Panc1 (cell line): ENCODE results near the gene MOCS1. TPM values are rescaled to one million over a fixed set of nuclear protein-coding genes. Genes with fewer than 3 reads are reported as not detected.

Source experiments
- ATAC-seq: fragments of 200-7000 bp; cut with Tn5 transposase; 2 replicates; pipeline ENCODE4 v1.9.1; 2020; ENCODE audit warnings: mild to moderate bottlenecking, moderate library complexity
- BruUV-seq: library from RNA; stranded (reverse); fragments of 400-500 nt; replicated peaks from 2 replicates; lab custom pipeline; 2021; lab: Mats Ljungman, UMichigan
- CTCF ChIA-PET: fragments of 300-600 bp; sonication (Branson Sonifier 250); formaldehyde crosslinking; loops from one replicate; lab custom pipeline; 2022; ENCODE audit warnings: antibody characterized with exemption; lab: Charles Lee
- POLR2A ChIA-PET: fragments of 300-600 bp; sonication (Branson Sonifier 250); formaldehyde crosslinking; loops from one replicate; lab custom pipeline; 2022; ENCODE audit warnings: antibody characterized with exemption; lab: Charles Lee
- DNase-seq: peaks from one replicate; pipeline ENCODE4 v3.0.0-alpha.2; 2010; ENCODE audit warnings: low read depth, low spot score
- H3K27ac ChIP-seq: 2 replicates; pipeline ENCODE4 v1.5.1; 2011; ENCODE audit warnings: mild to moderate bottlenecking, low read length, inconsistent platforms
- H3K27me3 ChIP-seq: fragments of 200-500 bp; sonication (Bioruptor generic); 2 replicates; pipeline ENCODE4 v1.6.0; 2014; ENCODE audit warnings: low read length, inconsistent platforms; ENCODE audit not compliant: control insufficient read depth, insufficient read depth
- H3K36me3 ChIP-seq: fragments of 200-500 bp; sonication (Bioruptor generic); 2 replicates; pipeline ENCODE4 v1.5.1; 2014; ENCODE audit warnings: inconsistent platforms, mild to moderate bottlenecking, low read length, moderate library complexity; ENCODE audit not compliant: control insufficient read depth, insufficient read depth
- H3K4me1 ChIP-seq: 2 replicates; pipeline ENCODE4 v1.5.1; 2011; ENCODE audit warnings: inconsistent platforms, mild to moderate bottlenecking, low read length, moderate library complexity; ENCODE audit not compliant: control insufficient read depth, insufficient read depth
- H3K4me3 ChIP-seq, 2 experiments: 2 replicates each; pipeline ENCODE4 v1.5.1; 2011 to 2012; ENCODE audit warnings: low read depth in 2 of 2, low read length in 2 of 2, mild to moderate bottlenecking in 2 of 2, inconsistent platforms in 1 of 2, moderate library complexity in 1 of 2
- H3K9me3 ChIP-seq: fragments of 200-500 bp; sonication (Bioruptor generic); 2 replicates; pipeline ENCODE4 v1.5.1; 2014; ENCODE audit warnings: low read depth, mild to moderate bottlenecking, inconsistent platforms, low read length, moderate library complexity; ENCODE audit not compliant: control insufficient read depth, insufficient read depth
- POLR2AphosphoS5 ChIP-seq: IDR thresholded peaks from 2 replicates; pipeline ENCODE4 v1.6.1; 2012; ENCODE audit warnings: mild to moderate bottlenecking, low read depth, low read length, moderate library complexity
- SIN3A ChIP-seq: IDR thresholded peaks from 2 replicates; pipeline ENCODE4 v1.6.1; 2012; ENCODE audit warnings: low read depth, mild to moderate bottlenecking, low read length, moderate library complexity, borderline replicate concordance; ENCODE audit not compliant: insufficient read depth
- TCF7L2 ChIP-seq: IDR thresholded peaks from 2 replicates; pipeline ENCODE4 v1.6.1; 2011; ENCODE audit warnings: mild to moderate bottlenecking, low read depth, low read length, inconsistent platforms
- in situ Hi-C: cut with HindIII; loops from 2 replicates; pipeline ENCODE4 v1.10.0; 2016; ENCODE audit warnings: low sequenced_read_pairs, low pct_unique_long_range_greater_than_20kb
- intact Hi-C: fragments of 100-400 bp; cut with micrococcal nuclease; formaldehyde crosslinking; loops from one replicate; pipeline ENCODE4 v1.10.0; 2022; ENCODE audit not compliant: unreplicated experiment
- total RNA-seq: library from RNA; stranded (reverse); gene quantifications from one replicate; pipeline ENCODE4 v1.2.1, GENCODE V29; 2021; ENCODE audit not compliant: unreplicated experiment
- TF ChIP-seq, protein P1 (sequence below), 2 experiments: IDR thresholded peaks; 2 replicates each; pipeline ENCODE4 v1.6.1; 2011 to 2012; ENCODE audit warnings: low read depth in 2 of 2, control low read depth in 1 of 2, low read length in 1 of 2, mild to moderate bottlenecking in 1 of 2, moderate library complexity in 1 of 2; ENCODE audit not compliant: insufficient read depth in 1 of 2
- TF ChIP-seq, protein P2 (sequence below): fragments of 450-650 bp; IDR thresholded peaks from 2 replicates; pipeline ENCODE4 v1.5.1; 2017; ENCODE audit warnings: mild to moderate bottlenecking

Gene MOCS1
- total RNA-seq, 1 experiment from 2014 or later, result 0.98 TPM

- ChIA-PET POLR2A (no interaction called here), CTCF (no interaction called here)
- intact Hi-C loops (no loop called here), in situ Hi-C loops (no loop called here)
- BruUV-seq, result no TSS peak
- no peaks in the 10 kb centered on the region for H3K36me3 ChIP-seq
- no peaks in the 10 kb centered on the region for H3K27me3 ChIP-seq
- no peaks in the 10 kb centered on the region for H3K9me3 ChIP-seq
- DNase-seq (no peak), ATAC-seq (no peak)
- H3K4me3 ChIP-seq, result no peak overlapping the region
- no peaks in the 10 kb centered on the region for H3K4me1 ChIP-seq
- no peak for TF ChIP-seq SIN3A
- no peak overlapping the region for H3K27ac ChIP-seq
Observed at GRCh38 chr6:39956936-39957335, 22.7 kb upstream of the MOCS1 start.

DNA sequence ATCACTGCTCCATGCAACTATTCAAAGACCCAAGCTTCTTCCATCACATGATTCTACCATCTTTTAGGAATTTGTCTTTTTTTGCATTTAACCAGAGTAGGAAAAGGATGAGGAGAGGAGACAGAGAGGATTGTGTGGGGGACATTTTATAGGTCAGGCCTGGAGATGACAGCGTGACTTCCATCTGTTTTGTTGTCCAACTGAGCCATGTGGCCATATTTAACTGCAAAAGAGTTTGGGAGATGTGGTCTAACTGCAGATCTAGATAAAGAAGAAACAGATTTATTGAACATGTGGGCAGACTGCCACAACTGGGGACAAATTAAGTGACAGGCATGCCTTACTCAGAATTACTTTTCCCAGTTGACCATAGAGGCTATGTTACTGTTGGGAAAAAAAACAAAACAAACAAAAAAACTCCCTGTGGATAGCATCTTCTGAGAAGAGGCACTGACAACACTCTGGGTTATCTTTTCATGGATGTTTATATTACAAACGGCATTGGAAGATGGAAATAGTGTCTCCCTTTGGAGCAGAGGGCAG, 18.9 kb upstream of the MOCS1 start:
- POLR2A ChIA-PET, result interaction anchor here (0.6 kb wide), 1 partner anchor 880 kb away, joined by 3 read pairs; no protein-coding TSS in a partner anchor
- BruUV-seq, result no TSS peak
- H3K9me3 ChIP-seq, result no peaks in the 10 kb centered on the region
- TF ChIP-seq, protein P1, sequence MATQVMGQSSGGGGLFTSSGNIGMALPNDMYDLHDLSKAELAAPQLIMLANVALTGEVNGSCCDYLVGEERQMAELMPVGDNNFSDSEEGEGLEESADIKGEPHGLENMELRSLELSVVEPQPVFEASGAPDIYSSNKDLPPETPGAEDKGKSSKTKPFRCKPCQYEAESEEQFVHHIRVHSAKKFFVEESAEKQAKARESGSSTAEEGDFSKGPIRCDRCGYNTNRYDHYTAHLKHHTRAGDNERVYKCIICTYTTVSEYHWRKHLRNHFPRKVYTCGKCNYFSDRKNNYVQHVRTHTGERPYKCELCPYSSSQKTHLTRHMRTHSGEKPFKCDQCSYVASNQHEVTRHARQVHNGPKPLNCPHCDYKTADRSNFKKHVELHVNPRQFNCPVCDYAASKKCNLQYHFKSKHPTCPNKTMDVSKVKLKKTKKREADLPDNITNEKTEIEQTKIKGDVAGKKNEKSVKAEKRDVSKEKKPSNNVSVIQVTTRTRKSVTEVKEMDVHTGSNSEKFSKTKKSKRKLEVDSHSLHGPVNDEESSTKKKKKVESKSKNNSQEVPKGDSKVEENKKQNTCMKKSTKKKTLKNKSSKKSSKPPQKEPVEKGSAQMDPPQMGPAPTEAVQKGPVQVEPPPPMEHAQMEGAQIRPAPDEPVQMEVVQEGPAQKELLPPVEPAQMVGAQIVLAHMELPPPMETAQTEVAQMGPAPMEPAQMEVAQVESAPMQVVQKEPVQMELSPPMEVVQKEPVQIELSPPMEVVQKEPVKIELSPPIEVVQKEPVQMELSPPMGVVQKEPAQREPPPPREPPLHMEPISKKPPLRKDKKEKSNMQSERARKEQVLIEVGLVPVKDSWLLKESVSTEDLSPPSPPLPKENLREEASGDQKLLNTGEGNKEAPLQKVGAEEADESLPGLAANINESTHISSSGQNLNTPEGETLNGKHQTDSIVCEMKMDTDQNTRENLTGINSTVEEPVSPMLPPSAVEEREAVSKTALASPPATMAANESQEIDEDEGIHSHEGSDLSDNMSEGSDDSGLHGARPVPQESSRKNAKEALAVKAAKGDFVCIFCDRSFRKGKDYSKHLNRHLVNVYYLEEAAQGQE (IDR thresholded peaks at IDR 0.05; ENCODE audit: insufficient read depth in 1 of 2, low read depth in 2 of 2, low read length in 1 of 2), result no peak
- TF ChIP-seq, protein P2, sequence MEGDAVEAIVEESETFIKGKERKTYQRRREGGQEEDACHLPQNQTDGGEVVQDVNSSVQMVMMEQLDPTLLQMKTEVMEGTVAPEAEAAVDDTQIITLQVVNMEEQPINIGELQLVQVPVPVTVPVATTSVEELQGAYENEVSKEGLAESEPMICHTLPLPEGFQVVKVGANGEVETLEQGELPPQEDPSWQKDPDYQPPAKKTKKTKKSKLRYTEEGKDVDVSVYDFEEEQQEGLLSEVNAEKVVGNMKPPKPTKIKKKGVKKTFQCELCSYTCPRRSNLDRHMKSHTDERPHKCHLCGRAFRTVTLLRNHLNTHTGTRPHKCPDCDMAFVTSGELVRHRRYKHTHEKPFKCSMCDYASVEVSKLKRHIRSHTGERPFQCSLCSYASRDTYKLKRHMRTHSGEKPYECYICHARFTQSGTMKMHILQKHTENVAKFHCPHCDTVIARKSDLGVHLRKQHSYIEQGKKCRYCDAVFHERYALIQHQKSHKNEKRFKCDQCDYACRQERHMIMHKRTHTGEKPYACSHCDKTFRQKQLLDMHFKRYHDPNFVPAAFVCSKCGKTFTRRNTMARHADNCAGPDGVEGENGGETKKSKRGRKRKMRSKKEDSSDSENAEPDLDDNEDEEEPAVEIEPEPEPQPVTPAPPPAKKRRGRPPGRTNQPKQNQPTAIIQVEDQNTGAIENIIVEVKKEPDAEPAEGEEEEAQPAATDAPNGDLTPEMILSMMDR, result no peak
- no peak for TF ChIP-seq POLR2AphosphoS5
- no peak for TF ChIP-seq SIN3A
- no peak for TF ChIP-seq TCF7L2
- H3K27me3 ChIP-seq, result peaks cover 2% of the 10 kb centered on the region; the same call in 1 of the 2 replicates
- CTCF ChIA-PET, result no interaction called here
- intact Hi-C loops (no loop called here), in situ Hi-C loops (no loop called here)
- no peaks in the 10 kb centered on the region for H3K36me3 ChIP-seq
- ATAC-seq (no peak), DNase-seq (no peak)
- no peaks in the 10 kb centered on the region for H3K4me1 ChIP-seq
- no peak overlapping the region for H3K4me3 ChIP-seq
- H3K27ac ChIP-seq, result no peak overlapping the region

DNA sequence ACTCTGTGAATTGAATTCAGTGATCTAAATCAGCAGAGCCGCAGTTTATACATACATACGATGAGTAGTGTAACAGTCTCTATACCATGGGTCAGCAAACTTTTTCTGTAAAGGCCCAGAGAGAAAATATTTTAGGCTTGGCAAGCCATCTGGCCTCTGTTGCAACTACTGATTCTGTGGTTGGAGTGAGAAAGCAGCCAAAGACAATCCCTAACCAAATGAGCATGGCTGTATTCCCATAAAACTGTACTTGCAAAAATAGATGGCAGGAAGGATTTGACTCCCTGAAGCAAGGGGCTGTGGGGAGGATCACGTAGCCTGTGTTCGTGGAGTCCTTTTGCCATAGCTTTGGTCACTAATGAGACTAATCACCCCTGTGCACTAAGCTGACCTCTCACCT, 17.9 kb upstream of the MOCS1 start:
- no peak for ATAC-seq
- intact Hi-C loops (no loop called here), in situ Hi-C loops (no loop called here)
- Histone ChIP-seq H3K27ac (no peak overlapping the region), H3K4me1 (no peaks in the 10 kb centered on the region), H3K36me3 (no peaks in the 10 kb centered on the region), H3K4me3 (no peak overlapping the region), H3K9me3 (no peaks in the 10 kb centered on the region), H3K27me3 (peaks cover 2% of the 10 kb centered on the region; the same call in 1 of the 2 replicates)
- ChIA-PET CTCF (no interaction called here), POLR2A (no interaction called here)
- DNase-seq, result no peak
- BruUV-seq, result no TSS peak
- TF ChIP-seq POLR2AphosphoS5 (no peak), TCF7L2 (no peak)
- TF ChIP-seq, protein P2, result no peak
- TF ChIP-seq, protein P1 (IDR thresholded peaks at IDR 0.05; ENCODE audit: insufficient read depth in 1 of 2, low read depth in 2 of 2, low read length in 1 of 2), result no peak
